NCI-H526 treated with DMSO at 0.1 percent for 48 hours (cell line): Measurements from ENCODE around the gene C1orf167.
"Not testable (repeated sequence)": the region's sequence is repeated elsewhere in the genome, so short reads cannot be mapped to it uniquely, and the experiment has no call there.

Source experiments
- DNase-seq: peaks from one replicate; lab custom pipeline; 2025; lab: John Stamatoyannopoulos, UW

Gene C1orf167

GRCh38 chr1:11800391-11800755 lies 38.4 kb downstream of the C1orf167 start:
- no peak for DNase-seq

- DNase-seq: no peak
These were observed 38.9 kb downstream of the C1orf167 start for GRCh38 chr1:11800756-11801433.

- no peak for DNase-seq
These were observed 40.6 kb downstream of the C1orf167 start for GRCh38 chr1:11802616-11802972.

- peak; percentile 38 for DNase-seq
These were observed 41.2 kb downstream of the C1orf167 start for GRCh38 chr1:11802973-11803885.

- DNase-seq: not testable (repeated sequence)
These were observed 42.1 kb downstream of the C1orf167 start for GRCh38 chr1:11803924-11804665.

GRCh38 chr1:11804666-11805421 lies 42.9 kb downstream of the C1orf167 start:
- DNase-seq: no peak

- DNase-seq: peak; percentile 92
These were observed 43.7 kb downstream of the C1orf167 start, which contains the start of the genes CLCN6 and MTHFR for GRCh38 chr1:11805422-11806306. TSS of gene CLCN6 (plus strand) at chr1:11806191. CDS start at chr1:11806263, 72 bp downstream. TSS of gene MTHFR (minus strand) at chr1:11805964. CDS start at chr1:11803116, 2,848 bp downstream.

GRCh38 chr1:11806307-11806936 lies 44.4 kb downstream of the C1orf167 start:
- DNase-seq: no peak

- DNase-seq: no peak
These were observed 45.1 kb downstream of the C1orf167 start for GRCh38 chr1:11807133-11807532.

GRCh38 chr1:11813021-11813420 lies 51.0 kb downstream of the C1orf167 start:
- DNase-seq: no peak

- no peak for DNase-seq
These were observed 55.2 kb downstream of the C1orf167 start for GRCh38 chr1:11817192-11817591.

- DNase-seq: no peak
These were observed 60.1 kb downstream of the C1orf167 start for GRCh38 chr1:11822091-11822490.

GRCh38 chr1:11823366-11824137 lies 61.6 kb downstream of the C1orf167 start:
- no peak for DNase-seq

GRCh38 chr1:11825131-11825530 lies 63.1 kb downstream of the C1orf167 start:
- no peak for DNase-seq

GRCh38 chr1:11826946-11827345 lies 65.0 kb downstream of the C1orf167 start:
- no peak for DNase-seq

GRCh38 chr1:11828511-11828910 lies 66.5 kb downstream of the C1orf167 start:
- no peak for DNase-seq

- DNase-seq: no peak
These were observed 70.1 kb downstream of the C1orf167 start for GRCh38 chr1:11831945-11832725.

GRCh38 chr1:11833497-11833896 lies 71.5 kb downstream of the C1orf167 start:
- DNase-seq: no peak

GRCh38 chr1:11833900-11834299 lies 71.9 kb downstream of the C1orf167 start:
- DNase-seq: no peak
